ENCODE measurements around the gene ZNF614. TPM values are rescaled to one million over a fixed set of nuclear protein-coding genes. Genes with fewer than 3 reads are reported as not detected.
A peak's percentile ranks its signal among the peaks of the same experiment; 100 is the strongest.

ZNF614 gene
- total and polyA plus RNA-seq, 2 of the 13 experiments (the other 11 are each of a cell fraction or from before 2014, with no cell fraction given): 13.0 to 22.8 TPM

- peak; percentile 82 for TF ChIP-seq ZNF451 (CRISPR knock-in tag; IDR thresholded peaks at IDR 0.05)
- TF ChIP-seq FOXA1 (IDR thresholded peaks at IDR 0.05): no peak
- TF ChIP-seq FOXA1 (CRISPR knock-in tag; IDR thresholded peaks at IDR 0.05): peak; percentile 24; the same call in 1 of the 2 replicates
- peak; percentile 72; the same call in 1 of the 2 replicates for TF ChIP-seq ZNF292 (CRISPR knock-in tag; IDR thresholded peaks at IDR 0.05; ENCODE audit: borderline replicate concordance, low read depth)
- TF ChIP-seq HNF4A (CRISPR knock-in tag; IDR thresholded peaks at IDR 0.05): peak; percentile 63
- peak; percentile 77; the same call in 1 of the 2 replicates for TF ChIP-seq ZNF766 (CRISPR knock-in tag; IDR thresholded peaks at IDR 0.05; ENCODE audit: borderline replicate concordance)
- TF ChIP-seq ZNF646 (CRISPR knock-in tag; IDR thresholded peaks at IDR 0.05): no peak
- 0 out of 2 replicates have a peak, but pooled peaks have one; percentile 7 for TF ChIP-seq ZBTB49 (CRISPR knock-in tag; IDR thresholded peaks at IDR 0.05; ENCODE audit: borderline replicate concordance)
- TF ChIP-seq HDAC6 (IDR thresholded peaks at IDR 0.05; ENCODE audit: low read depth, low read length): no peak
- no peak for TF ChIP-seq FOXM1 (CRISPR knock-in tag; IDR thresholded peaks at IDR 0.05)
- TF ChIP-seq ZNF383 (CRISPR knock-in tag; IDR thresholded peaks at IDR 0.05; ENCODE audit: borderline replicate concordance): no peak
- peak; percentile 82 for TF ChIP-seq HCFC1 (IDR thresholded peaks at IDR 0.05; ENCODE audit: low read depth, low read length)
- TF ChIP-seq ZBTB14 (CRISPR knock-in tag; IDR thresholded peaks at IDR 0.05): no peak
- no peak for TF ChIP-seq DPF2 (CRISPR knock-in tag; IDR thresholded peaks at IDR 0.05; ENCODE audit: borderline replicate concordance, low read depth)
- no peak for TF ChIP-seq NFIC (IDR thresholded peaks at IDR 0.05; ENCODE audit: low read length)
- no peak for TF ChIP-seq IRF1 (CRISPR knock-in tag; IDR thresholded peaks at IDR 0.05; ENCODE audit: low read depth)
- no peak for TF ChIP-seq ZNF776 (CRISPR knock-in tag; IDR thresholded peaks at IDR 0.05)
These were observed at the start of gene ZNF614 (continued) for GRCh38 chr19:52028027-52028779.

All from HepG2 (cell line).